A673 (cell line): ENCODE data around the gene TMX1.

Experiments used
- EZH2 ChIP-seq: fragments of 200-600 bp; sonication (generic); IDR thresholded peaks from 2 replicates; pipeline ENCODE4 v1.6.1; 2017; ENCODE audit warnings: borderline replicate concordance, low read depth, mild to moderate bottlenecking, mixed read lengths, antibody characterized with exemption, low read length; ENCODE audit not compliant: poor library complexity, severe bottlenecking
- TF ChIP-seq, protein P1 (sequence below): fragments of 300-800, 200-600 bp; sonication (generic); conservative IDR thresholded peaks from 2 replicates; pipeline ENCODE4 v1.5.1; 2017; ENCODE audit warnings: low read depth, mild to moderate bottlenecking, antibody characterized with exemption, low read length, moderate library complexity, mixed read lengths

DNA sequence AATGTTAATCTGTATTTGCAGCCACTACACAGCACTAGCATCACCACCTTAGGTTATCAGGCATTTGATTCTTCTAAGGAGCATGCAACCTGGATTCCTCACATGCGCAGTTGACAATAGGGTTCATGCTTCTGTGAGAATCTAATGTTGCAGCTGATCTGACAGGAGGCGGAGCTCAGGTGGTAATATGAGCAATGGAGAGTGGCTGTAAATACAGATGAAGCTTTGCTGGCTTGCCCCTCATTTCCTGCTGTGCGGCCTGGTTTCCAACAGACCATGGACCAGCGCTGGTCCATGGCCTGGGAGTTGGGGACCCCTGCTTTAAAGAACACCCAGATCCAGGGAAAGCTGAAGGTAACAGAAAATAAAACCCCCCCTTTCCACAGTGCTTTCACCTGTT, 51.0 kb downstream of the TMX1 start:
- TF ChIP-seq, protein P1, sequence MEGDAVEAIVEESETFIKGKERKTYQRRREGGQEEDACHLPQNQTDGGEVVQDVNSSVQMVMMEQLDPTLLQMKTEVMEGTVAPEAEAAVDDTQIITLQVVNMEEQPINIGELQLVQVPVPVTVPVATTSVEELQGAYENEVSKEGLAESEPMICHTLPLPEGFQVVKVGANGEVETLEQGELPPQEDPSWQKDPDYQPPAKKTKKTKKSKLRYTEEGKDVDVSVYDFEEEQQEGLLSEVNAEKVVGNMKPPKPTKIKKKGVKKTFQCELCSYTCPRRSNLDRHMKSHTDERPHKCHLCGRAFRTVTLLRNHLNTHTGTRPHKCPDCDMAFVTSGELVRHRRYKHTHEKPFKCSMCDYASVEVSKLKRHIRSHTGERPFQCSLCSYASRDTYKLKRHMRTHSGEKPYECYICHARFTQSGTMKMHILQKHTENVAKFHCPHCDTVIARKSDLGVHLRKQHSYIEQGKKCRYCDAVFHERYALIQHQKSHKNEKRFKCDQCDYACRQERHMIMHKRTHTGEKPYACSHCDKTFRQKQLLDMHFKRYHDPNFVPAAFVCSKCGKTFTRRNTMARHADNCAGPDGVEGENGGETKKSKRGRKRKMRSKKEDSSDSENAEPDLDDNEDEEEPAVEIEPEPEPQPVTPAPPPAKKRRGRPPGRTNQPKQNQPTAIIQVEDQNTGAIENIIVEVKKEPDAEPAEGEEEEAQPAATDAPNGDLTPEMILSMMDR, result no peak
- TF ChIP-seq EZH2, result no peak
